WTC11 (cell line): ENCODE results near the gene SLC17A5.
"Not testable (repeated sequence)": the region's sequence is repeated elsewhere in the genome, so short reads cannot be mapped to it uniquely, and the experiment has no call there.

Source experiments
- AR ChIP-seq: fragments of 250-450 bp; sonication (Bioruptor Pico); IDR thresholded peaks from 2 replicates; pipeline ENCODE4 v1.9.0; 2021; ENCODE audit warnings: mild to moderate bottlenecking
- ATF1 ChIP-seq: sonication (generic); formaldehyde crosslinking; IDR thresholded peaks from 2 replicates; pipeline ENCODE4 v1.8.1; 2023; ENCODE audit warnings: mild to moderate bottlenecking, moderate library complexity, missing genetic modification reagents
- CTCF ChIP-seq: fragments of 200-600 bp; IDR thresholded peaks from 2 replicates; pipeline ENCODE4 v1.8.0; 2022; ENCODE audit warnings: antibody characterized with exemption
- MAX ChIP-seq: sonication (generic); formaldehyde crosslinking; IDR thresholded peaks from 2 replicates; pipeline ENCODE4 v1.8.0; 2022; ENCODE audit warnings: mild to moderate bottlenecking, missing genetic modification reagents
- SP1 ChIP-seq: sonication (generic); formaldehyde crosslinking; conservative IDR thresholded peaks from 2 replicates; pipeline ENCODE4 v1.8.1; 2022; ENCODE audit warnings: missing genetic modification reagents
- TCF7 ChIP-seq: sonication (generic); formaldehyde crosslinking; IDR thresholded peaks from 2 replicates; pipeline ENCODE4 v1.8.0; 2022; ENCODE audit warnings: mild to moderate bottlenecking, low read depth, missing genetic modification reagents, moderate library complexity

GRCh38 chr6:73551115-73551514, 102.7 kb downstream of the SLC17A5 start:
- not testable (repeated sequence) for TF ChIP-seq MAX; ATF1 (CRISPR knock-in tag); AR (CRISPR knock-in tag); CTCF; TCF7 (CRISPR knock-in tag); SP1 (CRISPR knock-in tag)
